DND-41 (cell line): ENCODE results near the gene TRMT112.

Experiments used
- CTCF ChIP-seq: IDR thresholded peaks from 2 replicates; pipeline ENCODE4 v1.5.1; 2012; ENCODE audit warnings: borderline replicate concordance, low read length, moderate library complexity, mild to moderate bottlenecking; ENCODE audit not compliant: poor library complexity, severe bottlenecking; ENCODE audit errors: extremely low read depth
- EZH2 ChIP-seq: IDR thresholded peaks from 3 replicates; pipeline ENCODE4 v1.6.1; 2012; ENCODE audit warnings: borderline replicate concordance, low read depth, mild to moderate bottlenecking, moderate library complexity, low read length, inconsistent platforms; ENCODE audit not compliant: severe bottlenecking

- no peak for TF ChIP-seq CTCF
- no peak for TF ChIP-seq EZH2
Observed at GRCh38 chr11:64361659-64362058, 44.3 kb upstream of the TRMT112 start.
